Melanocyte of skin (primary cell): ENCODE results near the gene ERCC1. TPM values are rescaled to one million over a fixed set of nuclear protein-coding genes. Genes with fewer than 3 reads are reported as not detected.

ENCODE experiments used
- small RNA-seq, 2 donors: library from RNA; depleted of rRNA; stranded (forward); fragments of <200 nt; gene quantifications; one replicate each; pipeline ENCODE3, GENCODE V24; 2012
- total RNA-seq, 2 donors: library from RNA; depleted of rRNA; stranded (reverse); fragments of >200 nt; gene quantifications; 2 replicates each; pipeline ENCODE4 v1.2.3, GENCODE V29; 2012

Gene ERCC1
- total RNA-seq, result 10 to 100 TPM; 67.4 to 93.2 TPM

DNA sequence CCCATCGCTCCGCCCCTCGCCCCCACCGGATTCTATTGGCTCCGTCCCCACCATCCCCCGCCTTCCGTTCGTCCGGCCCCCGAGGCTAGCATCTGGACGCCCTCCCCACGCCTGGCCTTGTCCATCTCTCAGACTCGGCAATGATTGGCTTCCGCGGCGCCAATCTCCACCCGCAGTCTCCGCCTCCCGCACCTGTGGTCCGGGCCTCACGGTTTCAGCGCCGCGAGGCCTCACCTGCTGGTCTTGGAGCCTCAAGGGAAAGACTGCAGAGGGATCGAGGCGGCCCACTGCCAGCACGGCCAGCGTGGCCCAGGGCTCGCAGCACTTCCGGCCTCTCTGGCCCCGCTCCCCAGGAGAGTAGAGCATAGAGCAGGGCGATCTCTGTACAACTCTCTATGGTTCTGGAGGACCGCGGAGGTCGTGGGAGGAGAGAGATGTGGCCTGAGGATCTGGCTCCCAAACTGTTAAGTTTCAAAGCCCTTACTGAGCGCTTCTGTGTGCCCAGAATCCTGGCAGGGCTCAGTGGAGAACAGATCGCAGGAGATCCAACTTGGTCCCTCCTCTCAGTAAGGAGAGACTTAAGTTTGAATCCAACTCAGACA is at the start of gene ERCC1:
TSS of gene ERCC1 (minus strand) at position 329 of the 602 bp plus-strand sequence. CDS start 543 bp downstream, outside the sequence.

DNA sequence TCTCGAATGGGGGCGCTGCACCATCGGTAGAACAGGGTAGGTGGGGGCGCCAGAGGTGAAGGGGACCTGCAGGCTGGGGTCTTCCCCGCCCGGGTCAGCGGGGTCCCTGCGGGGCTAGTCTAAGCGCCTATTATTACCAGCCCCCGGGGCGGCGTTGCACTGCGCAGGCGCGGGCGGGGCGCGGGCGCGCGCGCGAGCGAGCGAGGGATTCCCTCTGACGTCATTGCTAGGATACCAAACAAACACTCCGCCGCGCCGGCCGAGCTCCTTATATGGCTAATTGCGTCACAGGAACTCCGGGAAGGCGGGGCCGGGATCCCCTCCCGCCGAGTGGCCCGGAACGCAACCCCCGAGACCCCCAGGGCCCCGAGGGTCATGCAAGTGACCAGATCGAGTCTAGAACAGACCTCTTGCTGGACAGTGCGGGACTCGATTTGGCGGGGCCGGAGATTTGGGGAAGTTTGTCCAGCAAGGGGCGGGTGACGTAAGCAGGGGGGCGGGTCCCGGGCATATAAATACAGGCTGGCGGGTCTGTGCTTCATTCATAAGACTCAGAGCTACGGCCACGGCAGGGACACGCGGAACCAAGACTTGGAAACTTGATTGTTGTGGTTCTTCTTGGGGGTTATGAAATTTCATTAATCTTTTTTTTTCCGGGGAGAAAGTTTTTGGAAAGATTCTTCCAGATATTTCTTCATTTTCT is 43.9 kb upstream of the ERCC1 start, which contains the start of gene FOSB:
TSS of gene FOSB (plus strand) at position 541 of the 703 bp plus-strand sequence. CDS start 591 bp downstream, outside the sequence.

DNA sequence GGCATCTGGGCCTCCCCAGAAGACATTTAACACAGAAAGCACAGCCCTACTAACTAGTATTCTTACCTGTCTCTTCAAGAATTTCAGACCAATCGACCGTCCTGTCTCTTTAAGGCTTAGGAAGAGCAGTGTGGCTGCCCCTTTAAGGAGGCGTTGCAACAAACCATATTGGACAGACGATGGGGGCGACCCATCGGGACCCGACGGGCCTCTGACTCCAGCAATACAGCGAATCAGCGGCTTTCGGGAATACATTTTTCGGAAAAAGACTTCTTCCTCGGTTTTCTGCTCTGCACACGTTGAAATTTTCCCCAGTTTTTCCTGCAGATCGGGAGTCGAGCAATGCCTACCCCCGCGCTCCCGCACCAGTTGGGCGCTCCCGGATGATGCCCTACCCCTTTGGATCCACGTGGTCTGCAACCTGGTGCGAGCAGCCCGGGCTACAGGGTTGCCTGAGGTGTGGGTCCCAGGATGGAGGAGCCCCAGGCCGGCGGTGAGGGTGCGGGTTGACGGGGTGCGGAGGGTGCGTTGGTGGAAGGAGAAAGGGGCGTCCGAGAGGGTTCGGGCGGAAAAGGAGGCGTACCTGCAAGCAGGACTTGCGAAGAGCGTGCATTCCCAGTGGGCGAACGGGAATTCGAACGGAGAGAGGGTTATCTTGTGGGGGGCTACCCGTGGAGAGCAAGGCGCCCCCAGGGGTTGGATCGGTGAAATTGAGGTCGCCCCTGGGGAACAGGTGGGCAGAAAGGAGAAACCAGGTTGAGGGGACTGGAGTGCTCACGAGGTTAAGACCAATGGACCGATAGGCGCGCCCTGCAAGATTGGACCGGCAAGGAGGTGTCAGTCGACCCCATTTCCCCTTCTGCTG is 17.3 kb downstream of the ERCC1 start, which contains the start of gene POLR1G:
TSS of gene POLR1G (plus strand) at position 419 of the 865 bp plus-strand sequence. CDS start at position 472, 53 bp downstream.

DNA sequence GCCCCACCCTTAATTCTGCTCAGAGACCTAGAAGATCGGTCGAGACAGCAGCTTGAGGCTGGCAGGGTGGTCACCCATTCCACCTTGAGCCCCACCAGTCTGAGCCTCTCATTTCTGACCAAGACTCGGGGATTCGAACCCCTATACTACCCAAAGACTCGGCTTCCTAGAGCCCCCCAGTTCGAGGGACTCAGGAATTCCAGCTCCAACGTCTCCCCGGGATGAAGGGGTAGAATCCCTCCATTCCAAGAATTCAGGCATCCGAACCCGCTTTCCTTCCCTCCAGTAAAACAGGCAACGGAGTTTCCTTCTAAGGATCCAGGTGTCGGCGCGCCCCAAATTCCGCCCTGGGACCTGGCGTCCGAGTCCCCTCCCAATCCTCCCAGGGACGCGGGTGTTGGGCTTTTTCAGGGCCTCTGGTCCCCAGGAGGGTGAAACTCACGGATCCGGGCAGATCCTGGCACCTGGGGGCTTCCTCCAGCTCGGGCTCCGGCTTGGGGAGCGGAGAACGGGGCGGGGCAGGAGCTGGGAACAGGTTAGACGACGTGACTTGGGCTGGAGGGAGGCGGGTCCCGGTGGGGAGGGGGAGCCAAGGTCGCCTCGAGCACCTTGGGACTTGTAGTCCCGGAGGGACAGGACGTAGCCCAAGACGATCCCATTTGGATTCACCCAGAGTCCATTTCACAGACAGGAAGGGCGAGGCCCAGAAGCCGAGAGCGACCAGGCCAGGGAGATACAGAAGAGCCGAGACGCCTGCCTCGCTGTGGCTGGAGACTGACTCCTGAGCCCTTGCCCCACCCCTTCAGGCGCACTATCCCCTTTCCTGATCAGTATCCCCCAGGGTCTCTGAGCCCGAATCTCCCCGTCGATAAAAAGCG is 18.9 kb downstream of the ERCC1 start, which contains the start of gene PPP1R13L:
TSS of gene PPP1R13L (minus strand) at position 513 of the 878 bp plus-strand sequence. CDS start 6,751 bp downstream, outside the sequence.

DNA sequence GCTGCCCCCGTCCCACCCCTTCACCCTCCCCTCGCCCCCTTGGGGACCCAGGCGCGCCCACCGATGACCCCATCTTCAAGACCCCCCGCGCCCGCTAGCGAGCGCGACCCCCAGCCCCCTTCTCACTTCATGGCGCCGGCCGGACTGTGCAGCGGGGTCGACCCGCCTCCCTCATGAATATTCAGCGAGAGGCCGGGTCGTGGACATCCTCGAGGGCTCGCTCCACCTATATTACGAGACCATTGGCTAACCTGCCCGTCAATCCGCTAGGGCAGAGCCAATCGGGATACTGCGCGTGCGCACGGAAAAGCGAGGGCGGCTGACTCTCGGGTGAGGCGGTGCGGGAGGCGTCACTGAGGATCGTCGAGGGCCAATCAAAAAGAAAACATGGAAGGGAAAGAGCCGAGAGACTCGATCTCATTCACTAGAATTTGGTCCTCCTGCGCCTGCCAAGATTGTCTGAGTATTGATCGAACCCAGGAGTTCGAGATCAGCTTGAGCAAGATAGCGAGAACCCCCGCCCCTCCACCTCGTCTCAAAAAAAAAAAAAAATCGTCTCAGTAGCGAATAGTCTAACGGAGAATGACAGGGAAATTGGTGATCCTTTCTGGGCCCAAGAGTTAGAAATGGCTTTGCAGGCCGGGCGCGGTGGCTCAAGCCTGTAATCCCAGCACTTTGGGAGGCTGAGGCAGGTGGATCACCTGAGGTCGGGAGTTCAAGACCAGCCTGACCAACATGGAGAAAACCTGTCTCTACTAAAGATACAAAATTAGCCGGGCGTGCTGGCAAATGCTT is 53.1 kb downstream of the ERCC1 start, which contains the start of gene ERCC2:
TSS of gene ERCC2 (minus strand) at position 164 of the 795 bp plus-strand sequence. CDS start at position 131, 33 bp downstream.

Small RNA genes lying within 50 kb of the gene (small RNA-seq; reads per million reads assigned to genes)
- 0 reads per million in 2 donors for gene MIR6088

Other genes starting within 250 kb of the ERCC1 start
- 10 to 100 TPM; 10.3 TPM for gene TRAPPC6A, start 245.7 kb downstream of the ERCC1 start, total RNA-seq
- 1 to 10 TPM; 4.8 to 6.7 TPM for gene BLOC1S3, start 245.1 kb downstream of the ERCC1 start, total RNA-seq
- under 1 TPM in 1 of 2 donors, not detected in 1; 0.34 TPM for gene EXOC3L2, start 178.5 kb downstream of the ERCC1 start, total RNA-seq
- gene MARK4, start 172.6 kb downstream of the ERCC1 start, total RNA-seq, result 10 to 100 TPM in 1 of 2 donors, 1 to 10 TPM in 1; 8.6 to 11.7 TPM
- not detected for gene CKM, start 101.0 kb downstream of the ERCC1 start, total RNA-seq
- not detected for gene KLC3, start 83.2 kb downstream of the ERCC1 start, total RNA-seq
- gene ERCC2, start 53.3 kb downstream of the ERCC1 start, total RNA-seq, result 10 to 100 TPM; 11.7 to 19.0 TPM
- gene PPP1R13L, start 18.8 kb downstream of the ERCC1 start, total RNA-seq, result under 1 TPM; under 0.01 to 1.00 TPM
- gene POLR1G, start 17.3 kb downstream of the ERCC1 start, total RNA-seq, result 10 to 100 TPM in 1 of 2 donors, 1 to 10 TPM in 1; 3.1 to 13.0 TPM
- under 1 TPM; 0.34 to 0.67 TPM for gene FOSB, start 44.1 kb upstream of the ERCC1 start, total RNA-seq
- 1 to 10 TPM; 8.0 to 9.6 TPM for gene RTN2, start 73.1 kb upstream of the ERCC1 start, total RNA-seq
- 1 to 10 TPM in 1 of 2 donors, under 1 TPM in 1; 0.67 to 1.4 TPM for gene PPM1N, start 74.5 kb upstream of the ERCC1 start, total RNA-seq
- 10 to 100 TPM; 36.5 to 68.6 TPM for gene VASP, start 83.6 kb upstream of the ERCC1 start, total RNA-seq
- gene OPA3, start 160.9 kb upstream of the ERCC1 start, total RNA-seq, result 10 to 100 TPM in 1 of 2 donors, 1 to 10 TPM in 1; 9.7 to 11.0 TPM
- under 1 TPM in 1 of 2 donors, not detected in 1; under 0.01 TPM for gene GPR4, start 178.3 kb upstream of the ERCC1 start, total RNA-seq
- 10 to 100 TPM; 58.9 to 64.0 TPM for gene EML2, start 215.5 kb upstream of the ERCC1 start, total RNA-seq
- gene GIPR, start 244.3 kb upstream of the ERCC1 start, total RNA-seq, result under 1 TPM in 1 of 2 donors, not detected in 1; under 0.01 TPM